ENCODE data around the gene COPS6. TPM values are rescaled to one million over a fixed set of nuclear protein-coding genes. Genes with fewer than 3 reads are reported as not detected.
A peak's percentile ranks its signal among the peaks of the same experiment; 100 is the strongest.

COPS6 gene
- total RNA-seq, 1 donor from 2014 or later: 42.2 TPM

DNA sequence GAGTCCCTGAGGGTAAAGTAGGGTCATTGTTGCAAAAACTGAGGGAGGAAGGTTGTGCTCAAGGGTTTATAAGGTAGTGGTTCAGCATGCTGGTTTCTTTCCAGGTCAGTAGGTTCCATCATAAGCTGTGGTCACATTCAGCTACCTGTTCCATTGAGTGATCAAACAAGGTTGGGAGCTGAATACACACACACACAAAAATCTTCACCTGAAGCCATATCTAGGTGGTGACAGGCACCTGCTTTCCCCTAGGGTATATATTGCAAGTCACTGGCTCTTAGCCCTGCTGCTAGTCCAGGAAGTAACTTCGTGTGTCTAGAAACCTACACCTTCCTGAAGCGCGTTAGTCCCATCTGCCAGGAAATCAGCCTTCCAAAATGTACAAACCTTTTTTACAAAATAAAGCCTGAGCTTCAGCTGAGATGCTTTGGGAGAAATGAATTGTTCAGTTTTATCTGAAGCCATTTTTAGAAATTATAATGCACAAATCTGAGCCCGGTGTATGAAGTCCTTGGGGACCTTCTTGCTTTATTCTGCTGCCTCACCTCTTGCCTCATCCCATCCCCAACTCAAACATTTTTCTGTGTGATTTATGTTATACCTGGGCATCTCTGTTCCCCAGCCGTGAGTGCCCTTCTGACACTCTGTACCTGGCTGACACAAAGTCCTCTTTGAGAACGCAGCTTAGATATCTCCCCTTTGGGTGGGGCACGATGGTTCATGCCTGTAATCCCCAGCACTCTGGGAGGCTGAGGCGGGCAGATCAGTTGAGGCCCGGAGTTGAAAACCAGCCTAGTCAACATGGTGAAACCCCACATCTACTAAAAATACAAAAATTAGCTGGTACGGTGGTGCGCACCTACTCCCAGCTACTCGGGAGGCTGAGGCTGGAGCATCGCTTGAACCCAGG lies 49.3 kb downstream of the COPS6 start:
- Mint-ChIP-seq H3K4me1 (no peaks in the 10 kb centered on the region), H3K27me3 (ENCODE audit: insufficient read depth, low read depth) (peaks cover 3% of the 10 kb centered on the region), H3K27ac (no peak overlapping the region), H3K36me3 (no peaks in the 10 kb centered on the region), H3K4me3 (no peak overlapping the region), H3K9me3 (no peaks in the 10 kb centered on the region)
- TF ChIP-seq, protein P1, sequence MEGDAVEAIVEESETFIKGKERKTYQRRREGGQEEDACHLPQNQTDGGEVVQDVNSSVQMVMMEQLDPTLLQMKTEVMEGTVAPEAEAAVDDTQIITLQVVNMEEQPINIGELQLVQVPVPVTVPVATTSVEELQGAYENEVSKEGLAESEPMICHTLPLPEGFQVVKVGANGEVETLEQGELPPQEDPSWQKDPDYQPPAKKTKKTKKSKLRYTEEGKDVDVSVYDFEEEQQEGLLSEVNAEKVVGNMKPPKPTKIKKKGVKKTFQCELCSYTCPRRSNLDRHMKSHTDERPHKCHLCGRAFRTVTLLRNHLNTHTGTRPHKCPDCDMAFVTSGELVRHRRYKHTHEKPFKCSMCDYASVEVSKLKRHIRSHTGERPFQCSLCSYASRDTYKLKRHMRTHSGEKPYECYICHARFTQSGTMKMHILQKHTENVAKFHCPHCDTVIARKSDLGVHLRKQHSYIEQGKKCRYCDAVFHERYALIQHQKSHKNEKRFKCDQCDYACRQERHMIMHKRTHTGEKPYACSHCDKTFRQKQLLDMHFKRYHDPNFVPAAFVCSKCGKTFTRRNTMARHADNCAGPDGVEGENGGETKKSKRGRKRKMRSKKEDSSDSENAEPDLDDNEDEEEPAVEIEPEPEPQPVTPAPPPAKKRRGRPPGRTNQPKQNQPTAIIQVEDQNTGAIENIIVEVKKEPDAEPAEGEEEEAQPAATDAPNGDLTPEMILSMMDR (IDR thresholded peaks at IDR 0.05): no peak
- TF ChIP-seq EZH2 (IDR thresholded peaks at IDR 0.05) (no peak), EZH2phosphoT487 (IDR thresholded peaks at IDR 0.05) (no peak)
- H3K27me3 ChIP-seq: no peaks in the 10 kb centered on the region
- DNase-seq (ENCODE audit: low spot score): no peak
- peaks cover 3% of the 10 kb centered on the region for H3F3A ChIP-seq (ENCODE audit: low read depth)
- H3K36me3 ChIP-seq: no peaks in the 10 kb centered on the region
- H3K9ac ChIP-seq: no peak overlapping the region
- H4K20me1 ChIP-seq (ENCODE audit: low read depth): no peaks in the 10 kb centered on the region
- H3K4me2 ChIP-seq: no peak overlapping the region
- no peaks in the 10 kb centered on the region for H3K4me1 ChIP-seq
- H3K27ac ChIP-seq: no peak overlapping the region
- H3K79me2 ChIP-seq (ENCODE audit: low read depth): no peaks in the 10 kb centered on the region
- no peaks in the 10 kb centered on the region for H3K9me3 ChIP-seq (ENCODE audit: low read depth)
- H3K4me3 ChIP-seq: no peak overlapping the region
- H2AFZ ChIP-seq (replicated peaks): no peak overlapping the region

DNA sequence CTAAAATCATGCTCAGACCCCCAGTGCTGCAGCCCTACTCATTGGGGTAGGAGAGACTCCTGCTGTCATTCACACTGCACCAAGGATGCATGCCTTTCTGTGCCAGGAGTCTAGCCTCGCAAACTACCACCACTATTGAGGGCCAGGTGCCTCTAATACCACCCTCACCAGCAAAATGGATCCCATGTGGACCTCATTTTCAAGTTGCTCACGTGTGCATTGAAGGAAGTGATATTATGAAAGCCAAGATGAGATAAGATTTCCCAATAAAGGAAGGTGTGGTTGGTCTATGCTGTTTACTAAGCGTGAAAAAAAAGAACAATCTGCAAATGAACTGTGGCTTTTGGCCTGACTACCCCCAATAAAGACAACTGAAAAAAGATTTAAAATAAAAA lies 52.8 kb downstream of the COPS6 start:
- H3K4me2 ChIP-seq: no peak overlapping the region
- no peaks in the 10 kb centered on the region for H3K36me3 Mint-ChIP-seq
- no peaks in the 10 kb centered on the region for H3K9me3 Mint-ChIP-seq
- no peak overlapping the region for H3K4me3 Mint-ChIP-seq
- no peak overlapping the region for H3K9ac ChIP-seq
- H2AFZ ChIP-seq (replicated peaks): no peak overlapping the region
- H3F3A ChIP-seq (ENCODE audit: low read depth): no peaks in the 10 kb centered on the region
- no peaks in the 10 kb centered on the region for H3K79me2 ChIP-seq (ENCODE audit: low read depth)
- no peaks in the 10 kb centered on the region for H4K20me1 ChIP-seq (ENCODE audit: low read depth)
- peaks cover 3% of the 10 kb centered on the region for H3K27me3 Mint-ChIP-seq (ENCODE audit: insufficient read depth, low read depth)
- no peak for DNase-seq (ENCODE audit: low spot score)
- H3K27ac Mint-ChIP-seq: no peak overlapping the region
- no peak overlapping the region for H3K27ac ChIP-seq
- TF ChIP-seq EZH2phosphoT487 (IDR thresholded peaks at IDR 0.05) (no peak), EZH2 (IDR thresholded peaks at IDR 0.05) (no peak)
- TF ChIP-seq, protein P1 (IDR thresholded peaks at IDR 0.05): no peak
- no peaks in the 10 kb centered on the region for H3K27me3 ChIP-seq
- no peaks in the 10 kb centered on the region for H3K9me3 ChIP-seq (ENCODE audit: low read depth)
- no peaks in the 10 kb centered on the region for H3K4me1 Mint-ChIP-seq
- H3K36me3 ChIP-seq: no peaks in the 10 kb centered on the region
- no peaks in the 10 kb centered on the region for H3K4me1 ChIP-seq
- H3K4me3 ChIP-seq: no peak overlapping the region

MicroRNA genes within 50 kb of the gene (microRNA counts, 767-probe panel; counts per million panel counts)
- microRNA hsa-miR-106b-5p: 9,266 counts per million, percentile 96 among the panel's probes with 10 or more counts
- 12,048 counts per million, percentile 99 among the panel's probes with 10 or more counts for microRNA hsa-miR-25-3p
- microRNA hsa-miR-93-5p: 12,550 counts per million, percentile 99 among the panel's probes with 10 or more counts

Small RNAs within 50 kb of the gene (microRNA-seq; reads per million reads assigned to microRNA genes)
- gene MIR106B (5,376 reads per million, percentile 98 among the genes with 10 or more reads in this experiment), gene MIR25 (284 reads per million, percentile 86 among the genes with 10 or more reads in this experiment), gene MIR93 (3,842 reads per million, percentile 98 among the genes with 10 or more reads in this experiment)

Small RNAs within 50 kb of the gene (small RNA-seq; reads per million reads assigned to genes)
- gene MIR106B: 16.4 reads per million, percentile 96 among the genes with 10 or more reads in this experiment
- gene MIR25: 218 reads per million, percentile 99 among the genes with 10 or more reads in this experiment
- gene MIR93: 101 reads per million, percentile 98 among the genes with 10 or more reads in this experiment

Other genes with a start within 250 kb of the COPS6 start
- gene OR2AE1, start 211.9 kb upstream of the COPS6 start, total RNA-seq (ENCODE audit: low replicate concordance): not detected in 2 replicates
- 0.03 TPM in 1 of 2 replicates, not detected in the other for gene TRIM4, start 169.4 kb upstream of the COPS6 start, total RNA-seq (ENCODE audit: low replicate concordance)
- 0.34 TPM in 1 of 2 replicates, not detected in the other for gene GJC3, start 159.3 kb upstream of the COPS6 start, total RNA-seq (ENCODE audit: low replicate concordance)
- not detected in 2 replicates for gene AZGP1, start 112.9 kb upstream of the COPS6 start, total RNA-seq (ENCODE audit: low replicate concordance)
- 39.7 and 43.2 TPM in 2 replicates for gene ZKSCAN1, start 73.4 kb upstream of the COPS6 start, total RNA-seq (ENCODE audit: low replicate concordance)
- 29.0 and 33.4 TPM in 2 replicates for gene ZSCAN21, start 39.2 kb upstream of the COPS6 start, total RNA-seq (ENCODE audit: low replicate concordance)
- 56.0 and 73.6 TPM in 2 replicates for gene ZNF3, start 7.2 kb upstream of the COPS6 start, total RNA-seq (ENCODE audit: low replicate concordance)
- 206 and 297 TPM in 2 replicates for gene MCM7, start 12.4 kb downstream of the COPS6 start, total RNA-seq (ENCODE audit: low replicate concordance)
- 15.3 and 15.4 TPM in 2 replicates for gene AP4M1, start 12.7 kb downstream of the COPS6 start, total RNA-seq (ENCODE audit: low replicate concordance)
- 66.1 and 88.3 TPM in 2 replicates for gene TAF6, start 30.4 kb downstream of the COPS6 start, total RNA-seq (ENCODE audit: low replicate concordance)
- 25.8 and 26.7 TPM in 2 replicates for gene CNPY4, start 30.7 kb downstream of the COPS6 start, total RNA-seq (ENCODE audit: low replicate concordance)
- gene MBLAC1, start 38.0 kb downstream of the COPS6 start, total RNA-seq (ENCODE audit: low replicate concordance): 1.6 and 2.7 TPM in 2 replicates
- 70.5 and 123 TPM in 2 replicates for gene LAMTOR4, start 59.9 kb downstream of the COPS6 start, total RNA-seq (ENCODE audit: low replicate concordance)
- 4.3 and 13.3 TPM in 2 replicates for gene TRAPPC14, start 69.8 kb downstream of the COPS6 start, total RNA-seq (ENCODE audit: low replicate concordance)
- 0.90 and 2.5 TPM in 2 replicates for gene GAL3ST4, start 79.6 kb downstream of the COPS6 start, total RNA-seq (ENCODE audit: low replicate concordance)
- 17.0 and 61.0 TPM in 2 replicates for gene GPC2, start 88.4 kb downstream of the COPS6 start, total RNA-seq (ENCODE audit: low replicate concordance)
- 0.58 and 1.2 TPM in 2 replicates for gene STAG3, start 88.9 kb downstream of the COPS6 start, total RNA-seq (ENCODE audit: low replicate concordance)
- not detected in 2 replicates for gene PVRIG, start 131.0 kb downstream of the COPS6 start, total RNA-seq (ENCODE audit: low replicate concordance)
- gene SPDYE3, start 218.7 kb downstream of the COPS6 start, total RNA-seq (ENCODE audit: low replicate concordance): not detected in 2 replicates

Measured in neural progenitor cell (in vitro differentiated cells).